Fibroblast of lung (primary cell): ENCODE data around the gene KHNYN. TPM values are rescaled to one million over a fixed set of nuclear protein-coding genes. Genes with fewer than 3 reads are reported as not detected.

Source experiments
- DNase-seq, 2 donors: peaks; one replicate each; pipeline versions ENCODE4 v3.0.0 to v3.0.0-alpha.2; 2010; ENCODE audit warnings: low read depth in 2 of 2
- H2AFZ ChIP-seq: 2 replicates; pipeline ENCODE4 v1.5.1; 2012; ENCODE audit warnings: low read length, control low read depth, inconsistent platforms
- H3K27ac ChIP-seq: 2 replicates; pipeline ENCODE4 v1.5.1; 2011; ENCODE audit warnings: low read length, control low read depth; ENCODE audit not compliant: insufficient read depth
- H3K27me3 ChIP-seq: 2 replicates; pipeline ENCODE4 v1.5.1; 2011; ENCODE audit warnings: mild to moderate bottlenecking, low read length; ENCODE audit not compliant: control insufficient read depth, insufficient read depth
- H3K36me3 ChIP-seq: 2 replicates; pipeline ENCODE4 v1.5.1; 2011; ENCODE audit warnings: low read length; ENCODE audit not compliant: control insufficient read depth, insufficient read depth
- H3K4me1 ChIP-seq: 2 replicates; pipeline ENCODE4 v1.5.1; 2011; ENCODE audit warnings: low read length; ENCODE audit not compliant: control insufficient read depth, insufficient read depth; ENCODE audit errors: extremely low read depth
- H3K4me2 ChIP-seq: 2 replicates; pipeline ENCODE4 v1.5.1; 2011; ENCODE audit warnings: low read length, control low read depth; ENCODE audit not compliant: insufficient read depth; ENCODE audit errors: extremely low read depth
- H3K4me3 ChIP-seq, 4 experiments: fragments of 200-600 bp in 1 of 4; sonication (generic) in 1 of 4; replicated peaks in 1 of 4; 2 replicates each; pipeline ENCODE4 v1.5.1; 2011 to 2016; ENCODE audit warnings: low read length in 4 of 4, low read depth in 3 of 4, mild to moderate bottlenecking in 3 of 4, control low read depth in 2 of 4, inconsistent platforms in 1 of 4, mixed read lengths in 1 of 4; ENCODE audit not compliant: insufficient read depth in 1 of 4; ENCODE audit errors: control extremely low read depth in 1 of 4
- H3K79me2 ChIP-seq: 2 replicates; pipeline ENCODE4 v1.5.1; 2012; ENCODE audit warnings: mild to moderate bottlenecking, low read length, inconsistent platforms; ENCODE audit not compliant: control insufficient read depth, insufficient read depth
- H3K9ac ChIP-seq: 2 replicates; pipeline ENCODE4 v1.5.1; 2011; ENCODE audit warnings: mild to moderate bottlenecking, low read length, control low read depth; ENCODE audit not compliant: insufficient read depth
- H3K9me3 ChIP-seq: 2 replicates; pipeline ENCODE4 v1.5.1; 2012; ENCODE audit warnings: low read depth, low read length; ENCODE audit not compliant: control insufficient read depth, insufficient read depth
- H4K20me1 ChIP-seq: 2 replicates; pipeline ENCODE4 v1.5.1; 2011; ENCODE audit warnings: low read length; ENCODE audit not compliant: control insufficient read depth, insufficient read depth; ENCODE audit errors: extremely low read depth
- CTCF ChIP-seq, 2 donors: IDR thresholded peaks in 1 of 2; conservative IDR thresholded peaks in 1 of 2; 1 replicate in 1 of 2; 2 replicates in 1 of 2; pipeline ENCODE4 v1.5.1; 2011 to 2012; ENCODE audit warnings: low read length in 2 of 2, control low read depth in 1 of 2, inconsistent platforms in 1 of 2, low read depth in 1 of 2, mild to moderate bottlenecking in 1 of 2
- EZH2 ChIP-seq: IDR thresholded peaks from 2 replicates; pipeline ENCODE4 v1.5.1; 2012; ENCODE audit warnings: low read length, control low read depth, mild to moderate bottlenecking; ENCODE audit errors: missing control alignments
- polyA plus RNA-seq, 2 donors: library from polyadenylated mRNA; depleted of rRNA in 1 of 2; stranded (reverse) in 1 of 2; unstranded in 1 of 2; fragments of >200 nt; gene quantifications; 2 replicates each; pipeline ENCODE4 v1.2.1, GENCODE V29; 2011 to 2012; ENCODE audit warnings: missing spikeins in 1 of 2
- total RNA-seq: library from RNA; depleted of rRNA; stranded (reverse); fragments of >200 nt; gene quantifications from 2 replicates; pipeline ENCODE4 v1.2.1, GENCODE V29; 2014

Gene KHNYN
- total and polyA plus RNA-seq, 2 donors (not counting 1 experiment from before 2014, with no cell fraction given) = 14.6 to 61.1 TPM

GRCh38 chr14:24416932-24417619, 12.7 kb upstream of the KHNYN start:
- Histone ChIP-seq H2AFZ (no peak overlapping the region), H4K20me1 (no peaks in the 10 kb centered on the region), H3K4me2 (no peak overlapping the region), H3K4me3 (no peak overlapping the region), H3K9ac (no peak overlapping the region), H3K27ac (no peak overlapping the region), H3K79me2 (no peaks in the 10 kb centered on the region), H3K9me3 (no peaks in the 10 kb centered on the region), H3K36me3 (no peaks in the 10 kb centered on the region), H3K4me1 (no peaks in the 10 kb centered on the region), H3K27me3 (peaks cover 10% of the 10 kb centered on the region)
- TF ChIP-seq EZH2 = no peak
- TF ChIP-seq CTCF (conservative IDR thresholded peaks at IDR 0.05 in 1 of 2, IDR thresholded peaks at IDR 0.05 in 1 of 2; ENCODE audit: low read depth in 1 of 2, low read length in 2 of 2) = no peak
- DNase-seq = no peak

- H4K20me1 ChIP-seq = no peaks in the 10 kb centered on the region
- H3K27ac ChIP-seq = no peak overlapping the region
- TF ChIP-seq CTCF (conservative IDR thresholded peaks at IDR 0.05 in 1 of 2, IDR thresholded peaks at IDR 0.05 in 1 of 2; ENCODE audit: low read depth in 1 of 2, low read length in 2 of 2) (no peak), EZH2 (no peak)
- H3K9me3 ChIP-seq = no peaks in the 10 kb centered on the region
- no peak overlapping the region for H3K9ac ChIP-seq
- H2AFZ ChIP-seq = no peak overlapping the region
- no peak for DNase-seq
- H3K27me3 ChIP-seq = peaks cover 10% of the 10 kb centered on the region
- H3K79me2 ChIP-seq = no peaks in the 10 kb centered on the region
- no peaks in the 10 kb centered on the region for H3K4me1 ChIP-seq
- H3K36me3 ChIP-seq = no peaks in the 10 kb centered on the region
- H3K4me3 ChIP-seq = no peak overlapping the region
- H3K4me2 ChIP-seq = no peak overlapping the region
These were observed 11.8 kb upstream of the KHNYN start for GRCh38 chr14:24417832-24418491.

GRCh38 chr14:24418492-24418873, 11.3 kb upstream of the KHNYN start:
- Histone ChIP-seq H3K4me2 (no peak overlapping the region), H3K36me3 (no peaks in the 10 kb centered on the region), H3K4me3 (no peak overlapping the region), H3K9ac (no peak overlapping the region), H4K20me1 (no peaks in the 10 kb centered on the region), H2AFZ (no peak overlapping the region), H3K27ac (no peak overlapping the region), H3K4me1 (no peaks in the 10 kb centered on the region), H3K27me3 (peaks cover 10% of the 10 kb centered on the region), H3K9me3 (no peaks in the 10 kb centered on the region), H3K79me2 (no peaks in the 10 kb centered on the region)
- DNase-seq = peak in 1 of 2 donors; percentile 15
- no peak for TF ChIP-seq CTCF (conservative IDR thresholded peaks at IDR 0.05 in 1 of 2, IDR thresholded peaks at IDR 0.05 in 1 of 2; ENCODE audit: low read depth in 1 of 2, low read length in 2 of 2)
- no peak for TF ChIP-seq EZH2
